Measurements from ENCODE around the gene LPAR5.

Gene LPAR5

DNA sequence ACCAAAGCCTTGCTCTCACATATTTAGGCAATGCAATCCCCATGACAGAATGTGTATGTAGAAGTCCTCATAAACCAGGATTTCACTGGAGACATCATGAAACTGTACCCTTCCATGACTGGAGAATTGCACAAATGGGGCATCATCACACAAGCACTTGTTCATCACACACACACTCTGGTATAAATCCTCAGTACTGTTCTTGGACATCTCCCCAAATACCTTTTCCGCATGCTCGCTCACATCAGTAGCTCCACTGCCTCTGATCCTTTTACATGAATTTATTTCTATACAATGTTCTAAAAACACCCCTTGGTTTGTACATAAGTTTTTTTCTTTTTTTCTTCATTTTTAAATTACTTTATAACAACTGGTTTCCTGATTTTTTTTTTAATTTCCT lies 30.5 kb upstream of the LPAR5 start:
- no peaks in the 10 kb centered on the region for H3K9me3 ChIP-seq (ENCODE audit: control insufficient read depth, insufficient read depth, low read depth, low read length)
- CTCF ChIA-PET = interaction anchor here (0.6 to 4.3 kb wide), 4 partner anchors 18 to 429 kb away, joined by 3 to 26 read pairs (median 4); no protein-coding TSS in a partner anchor
- TF ChIP-seq, protein P1, sequence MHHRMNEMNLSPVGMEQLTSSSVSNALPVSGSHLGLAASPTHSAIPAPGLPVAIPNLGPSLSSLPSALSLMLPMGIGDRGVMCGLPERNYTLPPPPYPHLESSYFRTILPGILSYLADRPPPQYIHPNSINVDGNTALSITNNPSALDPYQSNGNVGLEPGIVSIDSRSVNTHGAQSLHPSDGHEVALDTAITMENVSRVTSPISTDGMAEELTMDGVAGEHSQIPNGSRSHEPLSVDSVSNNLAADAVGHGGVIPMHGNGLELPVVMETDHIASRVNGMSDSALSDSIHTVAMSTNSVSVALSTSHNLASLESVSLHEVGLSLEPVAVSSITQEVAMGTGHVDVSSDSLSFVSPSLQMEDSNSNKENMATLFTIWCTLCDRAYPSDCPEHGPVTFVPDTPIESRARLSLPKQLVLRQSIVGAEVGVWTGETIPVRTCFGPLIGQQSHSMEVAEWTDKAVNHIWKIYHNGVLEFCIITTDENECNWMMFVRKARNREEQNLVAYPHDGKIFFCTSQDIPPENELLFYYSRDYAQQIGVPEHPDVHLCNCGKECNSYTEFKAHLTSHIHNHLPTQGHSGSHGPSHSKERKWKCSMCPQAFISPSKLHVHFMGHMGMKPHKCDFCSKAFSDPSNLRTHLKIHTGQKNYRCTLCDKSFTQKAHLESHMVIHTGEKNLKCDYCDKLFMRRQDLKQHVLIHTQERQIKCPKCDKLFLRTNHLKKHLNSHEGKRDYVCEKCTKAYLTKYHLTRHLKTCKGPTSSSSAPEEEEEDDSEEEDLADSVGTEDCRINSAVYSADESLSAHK (tag by site-specific recombination; IDR thresholded peaks at IDR 0.05) = no peak
- TF ChIP-seq ZNF629 (tag by site-specific recombination; IDR thresholded peaks at IDR 0.05) = no peak
- TF ChIP-seq ZNF248 (tag by site-specific recombination; IDR thresholded peaks at IDR 0.05) = no peak
- TF ChIP-seq ZNF292 (tag by site-specific recombination; IDR thresholded peaks at IDR 0.05; ENCODE audit: borderline replicate concordance, low read depth) = no peak
- no peak for TF ChIP-seq ZNF184 (tag by site-specific recombination; IDR thresholded peaks at IDR 0.05)
- TF ChIP-seq ZFP3 (tag by site-specific recombination; IDR thresholded peaks at IDR 0.05; ENCODE audit: low read depth) = no peak
- no peak for TF ChIP-seq ZNF660 (tag by site-specific recombination; IDR thresholded peaks at IDR 0.05)
- no peak for TF ChIP-seq ZNF223 (tag by site-specific recombination; IDR thresholded peaks at IDR 0.05)
- TF ChIP-seq ZNF843 (tag by site-specific recombination; IDR thresholded peaks at IDR 0.05) = no peak
- no peak for TF ChIP-seq ZNF175 (tag by site-specific recombination; IDR thresholded peaks at IDR 0.05)
- TF ChIP-seq, protein P2, sequence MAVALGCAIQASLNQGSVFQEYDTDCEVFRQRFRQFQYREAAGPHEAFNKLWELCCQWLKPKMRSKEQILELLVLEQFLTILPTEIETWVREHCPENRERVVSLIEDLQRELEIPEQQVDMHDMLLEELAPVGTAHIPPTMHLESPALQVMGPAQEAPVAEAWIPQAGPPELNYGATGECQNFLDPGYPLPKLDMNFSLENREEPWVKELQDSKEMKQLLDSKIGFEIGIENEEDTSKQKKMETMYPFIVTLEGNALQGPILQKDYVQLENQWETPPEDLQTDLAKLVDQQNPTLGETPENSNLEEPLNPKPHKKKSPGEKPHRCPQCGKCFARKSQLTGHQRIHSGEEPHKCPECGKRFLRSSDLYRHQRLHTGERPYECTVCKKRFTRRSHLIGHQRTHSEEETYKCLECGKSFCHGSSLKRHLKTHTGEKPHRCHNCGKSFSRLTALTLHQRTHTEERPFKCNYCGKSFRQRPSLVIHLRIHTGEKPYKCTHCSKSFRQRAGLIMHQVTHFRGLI (tag by site-specific recombination; IDR thresholded peaks at IDR 0.05) = no peak
- TF ChIP-seq ZNF354C (tag by site-specific recombination; IDR thresholded peaks at IDR 0.05; ENCODE audit: borderline replicate concordance, low read depth) = no peak
- TF ChIP-seq, protein P3, sequence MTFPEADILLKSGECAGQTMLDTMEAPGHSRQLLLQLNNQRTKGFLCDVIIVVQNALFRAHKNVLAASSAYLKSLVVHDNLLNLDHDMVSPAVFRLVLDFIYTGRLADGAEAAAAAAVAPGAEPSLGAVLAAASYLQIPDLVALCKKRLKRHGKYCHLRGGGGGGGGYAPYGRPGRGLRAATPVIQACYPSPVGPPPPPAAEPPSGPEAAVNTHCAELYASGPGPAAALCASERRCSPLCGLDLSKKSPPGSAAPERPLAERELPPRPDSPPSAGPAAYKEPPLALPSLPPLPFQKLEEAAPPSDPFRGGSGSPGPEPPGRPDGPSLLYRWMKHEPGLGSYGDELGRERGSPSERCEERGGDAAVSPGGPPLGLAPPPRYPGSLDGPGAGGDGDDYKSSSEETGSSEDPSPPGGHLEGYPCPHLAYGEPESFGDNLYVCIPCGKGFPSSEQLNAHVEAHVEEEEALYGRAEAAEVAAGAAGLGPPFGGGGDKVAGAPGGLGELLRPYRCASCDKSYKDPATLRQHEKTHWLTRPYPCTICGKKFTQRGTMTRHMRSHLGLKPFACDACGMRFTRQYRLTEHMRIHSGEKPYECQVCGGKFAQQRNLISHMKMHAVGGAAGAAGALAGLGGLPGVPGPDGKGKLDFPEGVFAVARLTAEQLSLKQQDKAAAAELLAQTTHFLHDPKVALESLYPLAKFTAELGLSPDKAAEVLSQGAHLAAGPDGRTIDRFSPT (tag by site-specific recombination; IDR thresholded peaks at IDR 0.05) = no peak
- TF ChIP-seq ZNF747 (tag by site-specific recombination; IDR thresholded peaks at IDR 0.05) = no peak
- H3K27ac ChIP-seq (ENCODE audit: extremely low read depth, low read depth, low read length) = no peak overlapping the region
- no peak overlapping the region for H3K4me3 ChIP-seq (ENCODE audit: low read depth, low read length)
- peaks cover 7% of the 10 kb centered on the region; the same call in 1 of the 2 replicates for H3K4me1 ChIP-seq (ENCODE audit: control insufficient read depth, insufficient read depth, low read length)
- POLR2A ChIA-PET = interaction anchor here (2.2 kb wide), 1 partner anchor 23 kb away, joined by 11 read pairs; the partner anchor contains the start of gene ZNF384
- peaks cover 39 to 52% of the 10 kb centered on the region in 2 experiments for H3K36me3 ChIP-seq (ENCODE audit: control insufficient read depth in 2 of 2, insufficient read depth in 1 of 2, low read length in 2 of 2)

DNA sequence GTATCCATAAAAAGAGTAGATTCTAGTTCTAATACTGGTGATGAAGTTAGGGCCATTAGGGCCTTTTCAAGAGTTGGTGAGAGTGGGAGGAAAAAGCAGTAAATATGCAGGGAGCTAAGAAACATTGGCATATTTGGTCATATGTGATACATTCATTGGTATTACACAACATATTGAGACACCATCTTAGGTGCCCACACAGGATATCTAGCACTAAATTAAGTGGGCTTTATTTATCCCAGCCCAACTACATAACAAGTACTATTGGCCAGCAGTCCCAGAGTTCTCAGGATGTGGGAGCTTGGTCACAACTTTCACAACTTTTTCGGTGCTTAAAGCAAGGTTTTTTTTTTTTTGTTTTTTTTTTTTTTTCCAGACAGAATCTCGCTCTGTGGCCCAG lies 29.1 kb upstream of the LPAR5 start:
- H3K27ac ChIP-seq (ENCODE audit: extremely low read depth, low read depth, low read length) = no peak overlapping the region
- POLR2A ChIA-PET = interaction anchor here (0.8 to 2.5 kb wide), 2 partner anchors 24 to 101 kb away, joined by 3 to 25 read pairs; partner anchors contain the start of genes PTMS and ZNF384
- H3K4me1 ChIP-seq (ENCODE audit: control insufficient read depth, insufficient read depth, low read length) = peaks cover 7% of the 10 kb centered on the region; the same call in 1 of the 2 replicates
- CTCF ChIA-PET = interaction anchor here (0.7 to 2.8 kb wide), 5 partner anchors 20 to 1362 kb away, joined by 3 to 27 read pairs (median 4); no protein-coding TSS in a partner anchor
- no peak overlapping the region for H3K4me3 ChIP-seq (ENCODE audit: low read depth, low read length)
- TF ChIP-seq, protein P4, sequence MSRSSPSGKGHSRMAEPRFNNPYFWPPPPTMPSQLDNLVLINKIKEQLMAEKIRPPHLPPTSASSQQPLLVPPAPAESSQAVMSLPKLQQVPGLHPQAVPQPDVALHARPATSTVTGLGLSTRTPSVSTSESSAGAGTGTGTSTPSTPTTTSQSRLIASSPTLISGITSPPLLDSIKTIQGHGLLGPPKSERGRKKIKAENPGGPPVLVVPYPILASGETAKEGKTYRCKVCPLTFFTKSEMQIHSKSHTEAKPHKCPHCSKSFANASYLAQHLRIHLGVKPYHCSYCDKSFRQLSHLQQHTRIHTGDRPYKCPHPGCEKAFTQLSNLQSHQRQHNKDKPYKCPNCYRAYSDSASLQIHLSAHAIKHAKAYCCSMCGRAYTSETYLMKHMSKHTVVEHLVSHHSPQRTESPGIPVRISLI (tag by site-specific recombination; IDR thresholded peaks at IDR 0.05) = peak; percentile 58; the same call in 1 of the 2 replicates
- TF ChIP-seq ZNF155 (tag by site-specific recombination; IDR thresholded peaks at IDR 0.05) (no peak), ZNF366 (tag by site-specific recombination; conservative IDR thresholded peaks at IDR 0.05) (0 out of 2 replicates have a peak, but pooled peaks have one; percentile 22), PRDM1 (tag by site-specific recombination; IDR thresholded peaks at IDR 0.05) (0 out of 2 replicates have a peak, but pooled peaks have one; percentile 40)
- no peaks in the 10 kb centered on the region for H3K9me3 ChIP-seq (ENCODE audit: control insufficient read depth, insufficient read depth, low read depth, low read length)
- H3K36me3 ChIP-seq (ENCODE audit: control insufficient read depth in 2 of 2, insufficient read depth in 1 of 2, low read length in 2 of 2) = peaks cover 30 to 39% of the 10 kb centered on the region in 2 experiments
